PC-9 (cell line): ENCODE data around the gene FICD. TPM values are rescaled to one million over a fixed set of nuclear protein-coding genes. Genes with fewer than 3 reads are reported as not detected.

Experiments used
- BruUV-seq: library from RNA; stranded (reverse); fragments of 400-500 nt; replicated peaks from 2 replicates; lab custom pipeline; 2021; lab: Mats Ljungman, UMichigan
- CTCF ChIA-PET: fragments of 300-600 bp; sonication (Branson Sonifier 250); formaldehyde crosslinking; loops from one replicate; lab custom pipeline; 2022; ENCODE audit warnings: antibody characterized with exemption; lab: Charles Lee
- POLR2A ChIA-PET: fragments of 300-600 bp; sonication (Branson Sonifier 250); formaldehyde crosslinking; loops from one replicate; lab custom pipeline; 2022; ENCODE audit warnings: antibody characterized with exemption; ENCODE audit not compliant: unreplicated experiment; lab: Charles Lee
- DNase-seq, 2 experiments: peaks; one replicate each; pipeline versions ENCODE4 v3.0.0 to v3.0.0-alpha.2; 2015 to 2022; ENCODE audit warnings: mixed read lengths in 1 of 2
- H2AFZ ChIP-seq: fragments of 200-600 bp; sonication (generic); 2 replicates; pipeline ENCODE4 v1.8.1; 2017; ENCODE audit warnings: antibody characterized with exemption
- H3F3A ChIP-seq: fragments of 200-600 bp; sonication (generic); 2 replicates; pipeline ENCODE4 v1.8.1; 2017; ENCODE audit warnings: antibody characterized with exemption, mild to moderate bottlenecking, low read depth; ENCODE audit not compliant: insufficient read depth
- H3K27ac ChIP-seq: fragments of 200-600 bp; sonication (generic); 2 replicates; pipeline ENCODE4 v1.6.1; 2016; ENCODE audit warnings: mixed run types
- H3K27me3 ChIP-seq: fragments of 200-600 bp; sonication (generic); 2 replicates; pipeline ENCODE4 v1.6.1; 2016; ENCODE audit warnings: low read depth, mixed run types; ENCODE audit not compliant: insufficient read depth
- H3K36me3 ChIP-seq: fragments of 200-600 bp; sonication (generic); 2 replicates; pipeline ENCODE4 v1.6.1; 2016; ENCODE audit warnings: low read depth, mixed run types
- H3K4me1 ChIP-seq: fragments of 200-600 bp; sonication (generic); replicated peaks from 2 replicates; pipeline ENCODE4 v1.6.1; 2016; ENCODE audit warnings: mixed run types; ENCODE audit not compliant: insufficient read depth
- H3K4me2 ChIP-seq: fragments of 200-600 bp; sonication (generic); 2 replicates; pipeline ENCODE4 v1.6.1; 2017; ENCODE audit warnings: mixed run types
- H3K4me3 ChIP-seq: fragments of 200-600 bp; sonication (generic); 2 replicates; pipeline ENCODE4 v1.6.1; 2016; ENCODE audit warnings: mixed run types
- H3K79me2 ChIP-seq: fragments of 200-600 bp; sonication (generic); 2 replicates; pipeline ENCODE4 v1.6.1; 2017; ENCODE audit warnings: low read depth, mixed run types
- H3K9me2 ChIP-seq: fragments of 200-600 bp; sonication (generic); 2 replicates; pipeline ENCODE4 v1.8.1; 2017; ENCODE audit warnings: mild to moderate bottlenecking; ENCODE audit not compliant: insufficient read depth
- H3K9me3 ChIP-seq: fragments of 200-600 bp; sonication (generic); 2 replicates; pipeline ENCODE4 v1.8.1; 2016; ENCODE audit warnings: low read depth; ENCODE audit not compliant: insufficient read depth
- H4K20me1 ChIP-seq: fragments of 200-600 bp; sonication (generic); 2 replicates; pipeline ENCODE4 v1.8.1; 2017; ENCODE audit not compliant: insufficient read depth
- CTCF ChIP-seq: fragments of 200-600 bp; sonication (generic); conservative IDR thresholded peaks from 2 replicates; pipeline ENCODE4 v1.6.1; 2017; ENCODE audit warnings: mixed run types, antibody characterized with exemption, mild to moderate bottlenecking, moderate library complexity
- EZH2 ChIP-seq: fragments of 200-600 bp; sonication (generic); IDR thresholded peaks from 2 replicates; pipeline ENCODE4 v1.8.0; 2017; ENCODE audit warnings: antibody characterized with exemption, low read depth
- intact Hi-C: fragments of 100-400 bp; cut with micrococcal nuclease; formaldehyde crosslinking; loops from one replicate; pipeline ENCODE4 v1.10.0; 2022; ENCODE audit not compliant: unreplicated experiment
- total RNA-seq: library from RNA; stranded (reverse); gene quantifications from 2 replicates; pipeline ENCODE4 v1.2.3, GENCODE V29; 2021

FICD gene
- total RNA-seq, 1 experiment from 2014 or later: 1.9 TPM

- no peak overlapping the region for H3K27ac ChIP-seq
- no peak overlapping the region for H3K4me2 ChIP-seq
- no peaks in the 10 kb centered on the region for H3K4me1 ChIP-seq
- CTCF ChIA-PET: no interaction called here
- no peaks in the 10 kb centered on the region for H3F3A ChIP-seq
- H3K79me2 ChIP-seq: no peaks in the 10 kb centered on the region
- H3K9me2 ChIP-seq: no peaks in the 10 kb centered on the region
- H3K9me3 ChIP-seq: no peaks in the 10 kb centered on the region
- H3K4me3 ChIP-seq: no peak overlapping the region
- intact Hi-C loops: no loop called here
- TF ChIP-seq EZH2 (no peak), CTCF (no peak)
- BruUV-seq: no TSS peak
- no peaks in the 10 kb centered on the region for H4K20me1 ChIP-seq
- no peak for DNase-seq
- H3K27me3 ChIP-seq: peaks cover 58% of the 10 kb centered on the region
- POLR2A ChIA-PET: no interaction called here
- no peaks in the 10 kb centered on the region for H3K36me3 ChIP-seq
- no peak overlapping the region for H2AFZ ChIP-seq
These were observed 41.5 kb upstream of the FICD start for GRCh38 chr12:108473400-108474055.

DNA sequence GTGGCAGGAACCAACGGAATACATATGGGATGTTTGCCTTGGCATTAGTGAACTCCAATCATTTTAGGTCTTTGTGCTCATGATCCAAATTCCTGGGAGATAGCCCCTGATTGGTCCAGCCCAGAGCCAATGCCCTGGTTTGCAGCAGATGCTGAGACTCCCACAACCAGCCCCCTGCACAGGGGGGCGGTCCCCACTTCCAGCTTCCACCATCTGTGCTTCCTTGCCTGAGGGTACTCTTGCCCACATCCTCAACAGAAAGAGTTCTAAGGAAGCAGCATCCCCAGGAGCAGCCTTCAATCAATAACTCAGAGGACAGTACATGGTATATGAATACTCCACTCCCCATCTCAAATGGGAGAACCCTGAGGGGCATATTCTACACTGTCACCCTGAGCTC, 39.7 kb upstream of the FICD start:
- Histone ChIP-seq H3K27ac (no peak overlapping the region), H3K4me2 (no peak overlapping the region), H3K36me3 (no peaks in the 10 kb centered on the region), H3K4me3 (no peak overlapping the region), H4K20me1 (no peaks in the 10 kb centered on the region), H3K9me2 (no peaks in the 10 kb centered on the region), H3K9me3 (no peaks in the 10 kb centered on the region), H3K27me3 (peaks cover 64% of the 10 kb centered on the region), H3F3A (no peaks in the 10 kb centered on the region), H3K79me2 (no peaks in the 10 kb centered on the region), H3K4me1 (no peaks in the 10 kb centered on the region), H2AFZ (no peak overlapping the region)
- no TSS peak for BruUV-seq
- intact Hi-C loops: no loop called here
- DNase-seq: no peak
- POLR2A ChIA-PET: no interaction called here
- TF ChIP-seq EZH2 (no peak), CTCF (no peak)
- CTCF ChIA-PET: no interaction called here

- ChIA-PET POLR2A (no interaction called here), CTCF (no interaction called here)
- BruUV-seq: no TSS peak
- TF ChIP-seq CTCF: no peak
- H3K9me3 ChIP-seq: no peaks in the 10 kb centered on the region
- no peak overlapping the region for H3K4me2 ChIP-seq
- DNase-seq: no peak
- H3K79me2 ChIP-seq: no peaks in the 10 kb centered on the region
- no peaks in the 10 kb centered on the region for H3K36me3 ChIP-seq
- H3K27ac ChIP-seq: no peak overlapping the region
- no peaks in the 10 kb centered on the region for H3F3A ChIP-seq
- intact Hi-C loops: no loop called here
- no peaks in the 10 kb centered on the region for H3K9me2 ChIP-seq
- no peak overlapping the region for H2AFZ ChIP-seq
- no peaks in the 10 kb centered on the region for H4K20me1 ChIP-seq
- H3K27me3 ChIP-seq: peaks cover 74% of the 10 kb centered on the region
- H3K4me3 ChIP-seq: no peak overlapping the region
- H3K4me1 ChIP-seq: no peaks in the 10 kb centered on the region
These were observed 37.8 kb upstream of the FICD start for GRCh38 chr12:108477055-108477880.
